H1 (cell line): Measurements from ENCODE around the gene OR51S1. TPM values are rescaled to one million over a fixed set of nuclear protein-coding genes. Genes with fewer than 3 reads are reported as not detected.

ENCODE experiments used
- CTCF ChIA-PET: fragments of 300-600 bp; sonication (Branson Sonifier 250); formaldehyde crosslinking; loops from one replicate; lab custom pipeline; 2021; ENCODE audit not compliant: partially characterized antibody; lab: Charles Lee
- POLR2A ChIA-PET: fragments of 300-600 bp; sonication (Branson Sonifier 250); formaldehyde crosslinking; loops from one replicate; lab custom pipeline; 2021; ENCODE audit warnings: inconsistent platforms; ENCODE audit not compliant: partially characterized antibody; lab: Charles Lee
- DNase-seq, 2 experiments: peaks; one replicate each; pipeline versions ENCODE4 v3.0.0 to v3.0.0-alpha.2; 2010 to 2022; ENCODE audit warnings: low spot score in 2 of 2, low read depth in 1 of 2, mixed read lengths in 1 of 2
- FAIRE-seq: peaks from 2 replicates; lab custom pipeline; 2011; peaks lifted over from hg19 to GRCh38; lab: Jason Lieb, UNC
- H2AFZ ChIP-seq: 2 replicates; pipeline ENCODE4 v1.8.1; 2012; ENCODE audit warnings: low read length, inconsistent platforms
- H2AK5ac ChIP-seq: 2 replicates; pipeline ENCODE4 v1.6.1; 2013; ENCODE audit warnings: low read depth, low read length
- H2BK120ac ChIP-seq: replicated peaks from 2 replicates; pipeline ENCODE3; 2013; ENCODE audit warnings: low read depth, low read length, inconsistent platforms
- H2BK12ac ChIP-seq: 2 replicates; pipeline ENCODE4 v1.6.1; 2013; ENCODE audit warnings: low read depth, low read length
- H2BK15ac ChIP-seq: 2 replicates; pipeline ENCODE4 v1.6.1; 2013; ENCODE audit warnings: low read length
- H2BK20ac ChIP-seq: 2 replicates; pipeline ENCODE4 v1.6.1; 2013; ENCODE audit warnings: low read length
- H2BK5ac ChIP-seq: 2 replicates; pipeline ENCODE4 v1.6.1; 2013; ENCODE audit warnings: low read depth, low read length
- H3K14ac ChIP-seq: 2 replicates; pipeline ENCODE4 v1.6.1; 2013; ENCODE audit warnings: inconsistent platforms; ENCODE audit not compliant: insufficient read length
- H3K18ac ChIP-seq: 2 replicates; pipeline ENCODE4 v1.6.1; 2013; ENCODE audit warnings: low read length; ENCODE audit errors: extremely low read depth
- H3K23ac ChIP-seq: 2 replicates; pipeline ENCODE4 v1.6.1; 2013; ENCODE audit warnings: inconsistent platforms; ENCODE audit not compliant: insufficient read length
- H3K23me2 ChIP-seq: 2 replicates; pipeline ENCODE4 v1.6.1; 2013; ENCODE audit warnings: low read depth, low read length
- H3K27ac ChIP-seq: 2 replicates; pipeline ENCODE4 v1.6.1; 2011; ENCODE audit warnings: low read depth, low read length, inconsistent platforms
- H3K27me3 ChIP-seq, 4 experiments: replicated peaks in 1 of 4; 1 replicate in 1 of 4; 2 replicates in 3 of 4; pipeline versions ENCODE4 v1.6.1 to v1.8.1; 2011 to 2013; ENCODE audit warnings: low read length in 3 of 4, mild to moderate bottlenecking in 3 of 4, inconsistent platforms in 2 of 4, mixed read lengths in 2 of 4, moderate library complexity in 1 of 4; ENCODE audit not compliant: control insufficient read depth in 3 of 4, insufficient read depth in 3 of 4; ENCODE audit errors: extremely low read depth in 1 of 4
- H3K36me3 ChIP-seq, 4 experiments: 2 replicates each; pipeline versions ENCODE4 v1.6.1 to v1.8.1; 2011 to 2013; ENCODE audit warnings: mild to moderate bottlenecking in 4 of 4, low read length in 3 of 4, moderate library complexity in 2 of 4, control low read depth in 1 of 4, inconsistent platforms in 1 of 4; ENCODE audit not compliant: insufficient read depth in 4 of 4, control insufficient read depth in 2 of 4
- H3K4ac ChIP-seq: replicated peaks from 2 replicates; pipeline ENCODE3; 2013; ENCODE audit warnings: low read length, low read depth, mixed read lengths, inconsistent platforms; ENCODE audit not compliant: insufficient read length
- H3K4me1 ChIP-seq, 4 experiments: replicated peaks in 1 of 4; 1 replicate in 1 of 4; 2 replicates in 3 of 4; pipeline versions ENCODE4 v1.6.1 to v1.8.1; 2011 to 2013; ENCODE audit warnings: low read length in 3 of 4, inconsistent platforms in 2 of 4, mixed read lengths in 1 of 4; ENCODE audit not compliant: insufficient read depth in 4 of 4, control insufficient read depth in 3 of 4
- H3K4me2 ChIP-seq, 2 experiments: 2 replicates each; pipeline versions ENCODE4 v1.6.1 to v1.8.1; 2011 to 2013; ENCODE audit warnings: low read depth in 2 of 2, low read length in 2 of 2, control low read depth in 1 of 2, inconsistent platforms in 1 of 2, mild to moderate bottlenecking in 1 of 2; ENCODE audit not compliant: insufficient read depth in 1 of 2
- H3K4me3 ChIP-seq, 4 experiments: fragments of 200-600, 300-600 bp in 1 of 4; sonication (generic), shearing (Covaris generic), sonication (Bioruptor Twin) in 1 of 4; 2 replicates each; pipeline versions ENCODE4 v1.5.1 to v1.8.1; 2011 to 2016; ENCODE audit warnings: low read length in 4 of 4, low read depth in 3 of 4, control low read depth in 2 of 4, inconsistent platforms in 2 of 4, mild to moderate bottlenecking in 2 of 4, mixed read lengths in 1 of 4, moderate library complexity in 1 of 4; ENCODE audit not compliant: insufficient read depth in 2 of 4; ENCODE audit errors: extremely low read depth in 1 of 4
- H3K56ac ChIP-seq: replicated peaks from 2 replicates; pipeline ENCODE3; 2013; ENCODE audit warnings: low read depth, mild to moderate bottlenecking, mixed read lengths, low read length, inconsistent platforms; ENCODE audit not compliant: insufficient read length
- H3K79me1 ChIP-seq: 2 replicates; pipeline ENCODE4 v1.6.1; 2013; ENCODE audit warnings: low read depth, low read length, control low read depth
- H3K79me2 ChIP-seq, 2 experiments: 2 replicates each; pipeline versions ENCODE4 v1.6.1 to v1.8.1; 2012 to 2013; ENCODE audit warnings: low read length in 2 of 2, mild to moderate bottlenecking in 2 of 2, inconsistent platforms in 1 of 2; ENCODE audit not compliant: insufficient read depth in 2 of 2, control insufficient read depth in 1 of 2
- H3K9ac ChIP-seq, 4 experiments: replicated peaks in 1 of 4; 1 replicate in 1 of 4; 2 replicates in 3 of 4; pipeline versions ENCODE4 v1.6.1 to v1.8.1; 2011 to 2013; ENCODE audit warnings: low read depth in 3 of 4, low read length in 3 of 4, control low read depth in 2 of 4, mild to moderate bottlenecking in 2 of 4, moderate library complexity in 2 of 4, inconsistent platforms in 1 of 4; ENCODE audit errors: extremely low read depth in 1 of 4
- H3K9me3 ChIP-seq, 2 experiments: 2 replicates each; pipeline versions ENCODE4 v1.6.1 to v1.8.1; 2012 to 2013; ENCODE audit warnings: mild to moderate bottlenecking in 2 of 2, moderate library complexity in 2 of 2, control low read depth in 1 of 2, inconsistent platforms in 1 of 2, low read depth in 1 of 2, low read length in 1 of 2, mixed read lengths in 1 of 2; ENCODE audit not compliant: insufficient read depth in 2 of 2
- H4K20me1 ChIP-seq, 2 experiments: replicated peaks in 1 of 2; 2 replicates each; pipeline versions ENCODE3 to v1.8.1; 2011 to 2013; ENCODE audit warnings: inconsistent platforms in 2 of 2, low read length in 2 of 2, mild to moderate bottlenecking in 1 of 2; ENCODE audit not compliant: insufficient read depth in 2 of 2, control insufficient read depth in 1 of 2
- H4K5ac ChIP-seq: 2 replicates; pipeline ENCODE4 v1.6.1; 2013; ENCODE audit warnings: low read length, low read depth, mixed read lengths, inconsistent platforms; ENCODE audit not compliant: insufficient read length
- H4K8ac ChIP-seq: 2 replicates; pipeline ENCODE4 v1.8.0; 2013; ENCODE audit warnings: mild to moderate bottlenecking, moderate library complexity, low read length, inconsistent platforms; ENCODE audit not compliant: insufficient read depth; ENCODE audit errors: extremely low read depth
- H4K91ac ChIP-seq: replicated peaks from 2 replicates; pipeline ENCODE3; 2013; ENCODE audit warnings: low read length, mixed read lengths, inconsistent platforms; ENCODE audit not compliant: insufficient read length
- ATF3 ChIP-seq: IDR thresholded peaks from 2 replicates; pipeline ENCODE4 v1.6.1; 2011; ENCODE audit warnings: low read depth, mild to moderate bottlenecking, low read length; ENCODE audit not compliant: insufficient read depth
- BACH1 ChIP-seq: IDR thresholded peaks from 2 replicates; pipeline ENCODE4 v1.6.1; 2012; ENCODE audit warnings: low read length, improper control_type of control experiment
- JUN ChIP-seq: IDR thresholded peaks from 2 replicates; pipeline ENCODE4 v1.6.1; 2011; ENCODE audit warnings: low read depth, mild to moderate bottlenecking, improper control_type of control experiment, low read length
- SIX5 ChIP-seq: IDR thresholded peaks from 2 replicates; pipeline ENCODE4 v1.6.1; 2011; ENCODE audit warnings: mild to moderate bottlenecking, low read depth, low read length
- WGBS, 2 experiments: shearing (Covaris generic) in 1 of 2; methylation state at CpG; one replicate each; pipeline versions ENCODE4 v1.1.6 to v1.1.7; 2013 to 2015; ENCODE audit warnings: low lambda C conversion rate in 2 of 2, mixed read lengths in 2 of 2, inconsistent platforms in 1 of 2, low coverage in 1 of 2, missing lambda C conversion rate in 1 of 2; ENCODE audit not compliant: insufficient replicate concordance in 2 of 2, insufficient coverage in 1 of 2, insufficient read length in 1 of 2; ENCODE audit errors: extremely low coverage in 1 of 2, missing lambda C conversion rate in 1 of 2; 5-methylcytosine and 5-hydroxymethylcytosine counted together
- polyA plus RNA-seq, 7 experiments: library from polyadenylated mRNA; depleted of rRNA in 3 of 7; stranded (reverse) in 5 of 7; unstranded in 2 of 7; fragments of >200 nt in 5 of 7; fragments of 200-250 nt in 2 of 7; gene quantifications; 1 replicate in 5 of 7; 2 replicates in 1 of 7; 4 replicates in 1 of 7; pipeline versions ENCODE4 v1.2.1 to v1.2.3, GENCODE V29; 2011 to 2013; ENCODE audit warnings: missing spikeins in 2 of 7, mixed read lengths in 2 of 7
- total RNA-seq: library from RNA; stranded (reverse); fragmentation: NEBNext Ultra II Directional; extraction: Animal tissue kit (Norgen Biotek cat#: 25700); gene quantifications from 2 replicates; pipeline ENCODE4 v1.2.1, GENCODE V29; 2021

Gene OR51S1
- total and polyA plus RNA-seq, 2 of the 8 experiments (the other 6 are each of a cell fraction or from before 2014, with no cell fraction given): not detected

GRCh38 chr11:4830346-4830745 is 18.7 kb downstream of the OR51S1 start:
- peaks cover 0 to 2% (median 0%) of the 10 kb centered on the region in 4 experiments; a peak in 1 of 7 replicates for H3K4me1 ChIP-seq
- H3K27me3 ChIP-seq: peaks cover 0 to 2% (median 0%) of the 10 kb centered on the region in 4 experiments; a peak in 1 of 7 replicates
- no peak overlapping the region for H3K56ac ChIP-seq
- FAIRE-seq (no peak), DNase-seq (no peak)
- H4K8ac ChIP-seq: no peak overlapping the region
- no peak for TF ChIP-seq JUN
- no peak for TF ChIP-seq ATF3
- no peak for TF ChIP-seq SIX5
- TF ChIP-seq BACH1: no peak
- H3K27ac ChIP-seq: no peak overlapping the region
- CTCF ChIA-PET: interaction anchor here (1.0 to 7.7 kb wide), 3 partner anchors 10 to 204 kb away, joined by 4 to 47 read pairs (median 19); partner anchors contain the start of gene OR51D1
- no peak overlapping the region for H3K4me2 ChIP-seq
- no peaks in the 10 kb centered on the region for H4K20me1 ChIP-seq
- H2AFZ ChIP-seq: no peak overlapping the region
- H3K79me2 ChIP-seq: no peaks in the 10 kb centered on the region
- POLR2A ChIA-PET: no interaction called here
- H2BK120ac ChIP-seq: no peak overlapping the region
- no peak overlapping the region for H4K5ac ChIP-seq
- no peak overlapping the region for H3K18ac ChIP-seq
- 95% methylated on average over 1 of the region's 1 CpG; no CpG with 5 or more reads in 1 of the 2 experiments for WGBS, 2 experiments
- no peak overlapping the region for H2BK15ac ChIP-seq
- no peak overlapping the region for H3K4ac ChIP-seq
- H2AK5ac ChIP-seq: no peak overlapping the region
- H3K14ac ChIP-seq: no peak overlapping the region
- no peak overlapping the region for H4K91ac ChIP-seq
- H2BK12ac ChIP-seq: no peak overlapping the region
- no peak overlapping the region for H2BK5ac ChIP-seq
- no peak overlapping the region for H2BK20ac ChIP-seq
- no peak overlapping the region for H3K23ac ChIP-seq
- H3K4me3 ChIP-seq: no peak overlapping the region
- no peaks in the 10 kb centered on the region for H3K36me3 ChIP-seq
- no peaks in the 10 kb centered on the region for H3K23me2 ChIP-seq
- H3K79me1 ChIP-seq: no peaks in the 10 kb centered on the region
- no peak overlapping the region for H3K9ac ChIP-seq
- H3K9me3 ChIP-seq: no peaks in the 10 kb centered on the region
